H1 (cell line): ENCODE results near the gene RUFY2. TPM values are rescaled to one million over a fixed set of nuclear protein-coding genes. Genes with fewer than 3 reads are reported as not detected.

Source experiments
- ASH2L ChIP-seq: fragments of 200-600, 300-600 bp; sonication (generic); IDR thresholded peaks from one replicate; pipeline ENCODE4 v1.7.1; 2017; ENCODE audit warnings: low read length
- CBX8 ChIP-seq: fragments of 300-800, 300-1000 bp; sonication (generic); IDR thresholded peaks from 2 replicates; pipeline ENCODE4 v1.7.1; 2016; ENCODE audit warnings: low read depth, low read length, borderline replicate concordance
- CHD1 ChIP-seq: IDR thresholded peaks from 2 replicates; pipeline ENCODE4 v1.6.1; 2012; ENCODE audit warnings: low read depth, low read length, improper control_type of control experiment
- EP300 ChIP-seq, 2 experiments: IDR thresholded peaks; 1 replicate in 1 of 2; 2 replicates in 1 of 2; pipeline ENCODE4 v1.6.1; 2011 to 2012; ENCODE audit warnings: low read depth in 2 of 2, low read length in 2 of 2, mild to moderate bottlenecking in 2 of 2, borderline replicate concordance in 1 of 2, inconsistent platforms in 1 of 2, moderate library complexity in 1 of 2
- FOSL1 ChIP-seq: IDR thresholded peaks from 2 replicates; pipeline ENCODE4 v1.6.1; 2011; ENCODE audit warnings: mild to moderate bottlenecking, low read depth, low read length, moderate library complexity; ENCODE audit not compliant: insufficient read depth
- HDAC6 ChIP-seq: IDR thresholded peaks from one replicate; pipeline ENCODE4 v1.7.1; 2012; ENCODE audit warnings: low read depth, mild to moderate bottlenecking, inconsistent platforms, low read length, moderate library complexity
- KDM1A ChIP-seq: fragments of 200-600, 300-600 bp; sonication (generic); IDR thresholded peaks from 2 replicates; pipeline ENCODE4 v1.7.1; 2016; ENCODE audit warnings: mild to moderate bottlenecking, low read length, borderline replicate concordance
- MAFK ChIP-seq: IDR thresholded peaks from 2 replicates; pipeline ENCODE4 v1.6.1; 2012; ENCODE audit warnings: low read depth, mild to moderate bottlenecking, improper control_type of control experiment, low read length
- PHF8 ChIP-seq: fragments of 200-600 bp; sonication (generic); conservative IDR thresholded peaks from 2 replicates; pipeline ENCODE4 v1.7.1; 2012; ENCODE audit warnings: low read depth, mild to moderate bottlenecking, inconsistent platforms, low read length, moderate library complexity
- POU5F1 ChIP-seq: IDR thresholded peaks from 2 replicates; pipeline ENCODE4 v1.6.1; 2011; ENCODE audit warnings: low read depth, mild to moderate bottlenecking, low read length, moderate library complexity
- SIRT6 ChIP-seq: IDR thresholded peaks from one replicate; pipeline ENCODE4 v1.7.1; 2012; ENCODE audit warnings: low read length, inconsistent platforms
- SP1 ChIP-seq: IDR thresholded peaks from 2 replicates; pipeline ENCODE4 v1.6.1; 2011; ENCODE audit warnings: low read depth, low read length
- SP2 ChIP-seq: IDR thresholded peaks from 2 replicates; pipeline ENCODE4 v1.6.1; 2012; ENCODE audit warnings: mild to moderate bottlenecking, low read length, inconsistent platforms
- SP4 ChIP-seq: IDR thresholded peaks from 2 replicates; pipeline ENCODE4 v1.6.1; 2012; ENCODE audit warnings: low read length, inconsistent platforms
- SRF ChIP-seq: IDR thresholded peaks from 2 replicates; pipeline ENCODE4 v1.6.1; 2011; ENCODE audit warnings: mild to moderate bottlenecking, low read depth, low read length, moderate library complexity
- TAF1 ChIP-seq: IDR thresholded peaks from 2 replicates; pipeline ENCODE4 v1.6.1; 2011; ENCODE audit warnings: mild to moderate bottlenecking, low read depth, low read length
- TEAD4 ChIP-seq: IDR thresholded peaks from 2 replicates; pipeline ENCODE4 v1.6.1; 2012; ENCODE audit warnings: low read depth, low read length, inconsistent platforms, mixed read lengths
- polyA plus RNA-seq, 7 experiments: library from polyadenylated mRNA; depleted of rRNA in 3 of 7; stranded (reverse) in 5 of 7; unstranded in 2 of 7; fragments of >200 nt in 5 of 7; fragments of 200-250 nt in 2 of 7; gene quantifications; 1 replicate in 5 of 7; 2 replicates in 1 of 7; 4 replicates in 1 of 7; pipeline versions ENCODE4 v1.2.1 to v1.2.3, GENCODE V29; 2011 to 2013; ENCODE audit warnings: missing spikeins in 2 of 7, mixed read lengths in 2 of 7
- total RNA-seq: library from RNA; stranded (reverse); fragmentation: NEBNext Ultra II Directional; extraction: Animal tissue kit (Norgen Biotek cat#: 25700); gene quantifications from 2 replicates; pipeline ENCODE4 v1.2.1, GENCODE V29; 2021
- TF ChIP-seq, protein P1 (sequence below): IDR thresholded peaks from 2 replicates; pipeline ENCODE4 v1.6.1; 2012; ENCODE audit warnings: inconsistent platforms

RUFY2 gene
- total and polyA plus RNA-seq, 2 of the 8 experiments (the other 6 are each of a cell fraction or from before 2014, with no cell fraction given) = 3.4 to 12.0 TPM

DNA sequence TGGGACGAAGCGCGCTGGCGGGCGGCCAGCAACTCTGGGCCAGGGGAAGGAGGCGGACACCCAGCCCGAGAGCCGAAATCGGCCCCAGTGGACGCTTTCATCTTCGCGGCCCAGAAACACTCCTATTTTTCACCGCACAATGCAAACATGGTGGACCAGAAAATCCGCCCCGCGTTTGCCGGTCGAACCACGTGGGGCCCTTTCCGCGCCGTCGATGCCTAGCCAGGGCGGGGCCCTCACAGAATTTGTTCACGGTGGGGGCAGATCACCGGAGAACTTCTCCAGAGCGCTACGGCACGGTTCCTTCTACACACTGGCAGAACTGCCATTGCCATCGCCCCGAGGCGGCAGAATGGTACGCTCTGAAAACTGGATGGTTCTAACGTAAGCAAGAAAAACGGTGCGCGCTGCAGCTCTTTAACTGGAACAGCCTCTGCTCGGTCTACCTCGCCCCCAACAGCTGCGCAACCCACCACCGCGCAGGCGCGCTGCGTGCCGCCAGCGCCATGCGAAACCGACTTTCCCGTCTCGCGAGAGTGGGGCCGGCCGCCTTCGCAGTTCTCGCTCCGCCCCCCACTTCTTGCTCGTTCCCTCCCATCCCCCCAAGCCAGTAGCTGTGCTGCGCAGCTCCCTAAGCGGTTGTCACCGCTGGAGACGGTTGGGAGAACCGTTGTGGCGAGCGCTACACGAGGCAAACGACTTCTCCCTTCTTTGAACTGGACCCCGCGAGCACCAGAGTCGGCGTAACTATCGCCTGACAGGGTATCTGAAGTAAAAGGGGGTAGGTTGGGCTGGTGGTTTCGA, 75.4 kb downstream of the RUFY2 start, which contains the start of gene HNRNPH3 (continued):
- no peak; the same call in 1 of the 2 replicates for TF ChIP-seq KDM1A
- TF ChIP-seq TEAD4 = no peak
- TF ChIP-seq FOSL1 = no peak
- TF ChIP-seq EP300 (IDR thresholded peaks at IDR 0.05; ENCODE audit: borderline replicate concordance in 1 of 2, low read depth in 2 of 2, low read length in 2 of 2) = no peak
- no peak for TF ChIP-seq SP2
- TF ChIP-seq CBX8 = no peak
- TF ChIP-seq MAFK = no peak
- TF ChIP-seq SIRT6 = no peak
- peak; percentile 66; the same call in 1 of the 2 replicates for TF ChIP-seq CHD1
- no peak for TF ChIP-seq POU5F1
- no peak for TF ChIP-seq HDAC6
- TF ChIP-seq SP4 = peak; percentile 34
- TF ChIP-seq ASH2L = peak; percentile 95
- peak; percentile 86 for TF ChIP-seq PHF8
- TF ChIP-seq, protein P1, sequence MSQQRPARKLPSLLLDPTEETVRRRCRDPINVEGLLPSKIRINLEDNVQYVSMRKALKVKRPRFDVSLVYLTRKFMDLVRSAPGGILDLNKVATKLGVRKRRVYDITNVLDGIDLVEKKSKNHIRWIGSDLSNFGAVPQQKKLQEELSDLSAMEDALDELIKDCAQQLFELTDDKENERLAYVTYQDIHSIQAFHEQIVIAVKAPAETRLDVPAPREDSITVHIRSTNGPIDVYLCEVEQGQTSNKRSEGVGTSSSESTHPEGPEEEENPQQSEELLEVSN = peak; percentile 79
- TF ChIP-seq SRF = no peak
- 0 out of 2 replicates have a peak, but pooled peaks have one; percentile 62 for TF ChIP-seq SP1
- TF ChIP-seq TAF1 = peak; percentile 100
